ENCODE results near the gene METTL16. TPM values are rescaled to one million over a fixed set of nuclear protein-coding genes. Genes with fewer than 3 reads are reported as not detected.
A peak's percentile ranks its signal among the peaks of the same experiment; 100 is the strongest.

Gene METTL16
- total and polyA plus RNA-seq, 11 donors: 13.9 to 32.0 (median 24.3) TPM

DNA sequence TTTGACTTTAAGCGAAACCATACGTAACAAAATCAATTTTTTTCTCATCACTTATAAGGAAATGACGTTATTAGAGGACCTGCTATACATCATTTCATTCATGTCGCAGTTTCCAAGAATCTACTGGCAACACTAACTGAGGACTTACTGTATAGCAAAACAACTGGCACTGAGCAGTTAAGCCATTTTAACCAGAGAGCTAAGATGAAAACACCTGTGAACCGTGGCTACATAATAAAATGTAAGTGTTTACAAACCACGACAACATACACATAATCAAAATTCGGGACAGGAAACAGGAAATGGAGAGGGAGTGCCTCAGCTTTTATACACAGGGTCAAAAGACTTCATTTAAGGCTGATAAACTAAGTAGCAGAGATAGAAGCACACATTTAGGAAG, 29.5 kb downstream of the METTL16 start:
- TF ChIP-seq, protein P1, sequence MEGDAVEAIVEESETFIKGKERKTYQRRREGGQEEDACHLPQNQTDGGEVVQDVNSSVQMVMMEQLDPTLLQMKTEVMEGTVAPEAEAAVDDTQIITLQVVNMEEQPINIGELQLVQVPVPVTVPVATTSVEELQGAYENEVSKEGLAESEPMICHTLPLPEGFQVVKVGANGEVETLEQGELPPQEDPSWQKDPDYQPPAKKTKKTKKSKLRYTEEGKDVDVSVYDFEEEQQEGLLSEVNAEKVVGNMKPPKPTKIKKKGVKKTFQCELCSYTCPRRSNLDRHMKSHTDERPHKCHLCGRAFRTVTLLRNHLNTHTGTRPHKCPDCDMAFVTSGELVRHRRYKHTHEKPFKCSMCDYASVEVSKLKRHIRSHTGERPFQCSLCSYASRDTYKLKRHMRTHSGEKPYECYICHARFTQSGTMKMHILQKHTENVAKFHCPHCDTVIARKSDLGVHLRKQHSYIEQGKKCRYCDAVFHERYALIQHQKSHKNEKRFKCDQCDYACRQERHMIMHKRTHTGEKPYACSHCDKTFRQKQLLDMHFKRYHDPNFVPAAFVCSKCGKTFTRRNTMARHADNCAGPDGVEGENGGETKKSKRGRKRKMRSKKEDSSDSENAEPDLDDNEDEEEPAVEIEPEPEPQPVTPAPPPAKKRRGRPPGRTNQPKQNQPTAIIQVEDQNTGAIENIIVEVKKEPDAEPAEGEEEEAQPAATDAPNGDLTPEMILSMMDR (IDR thresholded peaks at IDR 0.05): no peak
- TF ChIP-seq POLR2A (IDR thresholded peaks at IDR 0.05): no peak
- Histone ChIP-seq H3K27ac (peak overlapping the region in 1 of 12 donors; percentile 33), H3K4me3 (no peak overlapping the region), H3K9me3 (no peaks in the 10 kb centered on the region), H3K4me1 (peaks cover 0 to 39% (median 24%) of the 10 kb centered on the region in 12 donors), H3K36me3 (peaks cover 0 to 18% (median 4%) of the 10 kb centered on the region in 9 donors), H3K27me3 (no peaks in the 10 kb centered on the region)
- DNase-seq (no peak), ATAC-seq (no peak)
- 62 to 67% (median 62%) methylated on average over 7 of the region's 7 CpGs for WGBS, 4 donors
- intact Hi-C loops (cut with DNase I): loop anchor here in 1 of 10 donors (10.0 kb wide), 1 partner anchor 193 kb away; no protein-coding TSS in a partner anchor

DNA sequence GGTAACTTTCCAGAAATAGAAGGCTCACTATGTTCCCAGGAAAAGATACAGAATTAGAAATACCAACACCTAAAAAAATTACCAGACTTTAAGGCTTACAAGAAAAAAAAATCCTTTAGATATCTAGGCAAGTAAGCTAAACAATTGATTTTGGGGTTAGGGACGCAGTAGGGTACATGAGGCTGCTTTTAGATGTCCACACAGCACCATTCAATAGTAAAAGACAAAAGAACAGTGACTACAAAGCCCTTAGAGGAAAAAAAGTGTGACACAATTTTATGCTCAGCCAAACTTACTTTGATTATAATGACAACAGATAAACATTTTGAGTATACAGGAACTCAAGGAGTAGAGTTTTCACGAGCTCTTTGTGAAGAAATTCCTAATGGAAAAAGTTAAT, 29.9 kb downstream of the METTL16 start:
- intact Hi-C loops (cut with DNase I): loop anchor here in 1 of 10 donors (10.0 kb wide), 1 partner anchor 193 kb away; no protein-coding TSS in a partner anchor
- peak in 1 of 4 donors; percentile 8 for ATAC-seq
- 44 to 78% (median 48%) methylated on average over 2 of the region's 2 CpGs for WGBS, 4 donors

DNA sequence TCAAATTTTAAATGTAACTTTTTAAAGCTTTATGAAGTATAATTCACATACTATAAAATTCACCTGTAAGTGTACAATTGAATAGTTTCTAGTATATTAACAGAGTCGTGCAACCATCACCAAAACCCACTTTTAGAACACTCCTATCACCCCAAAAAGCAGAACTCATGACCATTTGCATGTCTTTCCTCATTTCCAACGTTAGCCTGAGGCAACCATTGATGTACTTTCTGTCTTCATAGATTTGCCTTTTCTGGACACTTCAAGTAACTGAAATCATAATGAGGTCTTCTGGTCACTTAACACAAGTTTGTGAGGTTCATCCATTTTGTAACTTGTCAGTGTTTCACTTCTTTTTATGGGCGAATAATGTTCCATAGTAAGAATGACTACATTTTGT, 33.2 kb downstream of the METTL16 start:
- Histone ChIP-seq H3K4me1 (peaks cover 0 to 18% (median 11%) of the 10 kb centered on the region in 12 donors), H3K36me3 (peaks cover 0 to 54% (median 39%) of the 10 kb centered on the region in 9 donors), H3K27ac (no peak overlapping the region), H3K9me3 (no peaks in the 10 kb centered on the region), H3K4me3 (no peak overlapping the region), H3K27me3 (no peaks in the 10 kb centered on the region)
- ATAC-seq (no peak), DNase-seq (no peak)
- intact Hi-C loops (cut with DNase I): no loop called here
- TF ChIP-seq POLR2A (IDR thresholded peaks at IDR 0.05): no peak
- TF ChIP-seq, protein P1 (IDR thresholded peaks at IDR 0.05): no peak
- WGBS, 4 donors: 79 to 86% (median 83%) methylated on average over 3 of the region's 3 CpGs

More for the DNA sequence above, 29.9 kb downstream of the METTL16 start:
- TF ChIP-seq, protein P1 (IDR thresholded peaks at IDR 0.05): peak in 2 of 12 donors; percentile 11 to 16
- TF ChIP-seq POLR2A (IDR thresholded peaks at IDR 0.05): no peak
- Histone ChIP-seq H3K4me3 (no peak overlapping the region), H3K9me3 (no peaks in the 10 kb centered on the region), H3K4me1 (peaks cover 0 to 34% (median 21%) of the 10 kb centered on the region in 12 donors), H3K27ac (no peak overlapping the region), H3K27me3 (no peaks in the 10 kb centered on the region), H3K36me3 (peaks cover 0 to 23% (median 8%) of the 10 kb centered on the region in 9 donors)
- DNase-seq: no peak

DNA sequence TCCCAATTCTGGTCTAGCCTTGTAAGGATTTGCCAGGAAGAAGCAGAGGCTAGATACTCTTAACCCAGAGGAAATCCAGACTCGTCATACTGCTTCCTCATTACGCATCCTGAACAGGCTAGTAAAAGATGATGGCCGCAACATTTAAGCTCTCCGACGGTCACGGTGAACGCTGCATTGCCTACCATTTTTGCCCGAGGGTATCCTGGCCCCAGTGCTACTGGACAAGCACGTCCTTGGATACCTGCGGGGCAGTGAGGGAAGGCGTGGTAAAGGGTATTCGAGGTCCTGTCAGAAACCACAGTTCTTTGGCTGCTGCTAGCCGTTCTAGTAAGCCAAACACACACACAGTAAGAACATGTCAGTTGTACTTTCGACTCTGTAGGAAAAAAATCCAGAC, 36.6 kb downstream of the METTL16 start:
- TF ChIP-seq POLR2A (IDR thresholded peaks at IDR 0.05): no peak
- TF ChIP-seq, protein P1 (IDR thresholded peaks at IDR 0.05): no peak
- ATAC-seq (no peak), DNase-seq (no peak)
- H3K4me3 ChIP-seq: no peak overlapping the region
- no peaks in the 10 kb centered on the region for H3K27me3 ChIP-seq
- no peaks in the 10 kb centered on the region for H3K9me3 ChIP-seq
- intact Hi-C loops (cut with DNase I): no loop called here
- peaks cover 0 to 83% (median 69%) of the 10 kb centered on the region in 9 donors for H3K36me3 ChIP-seq
- H3K4me1 ChIP-seq: peaks cover 0 to 3% (median 0%) of the 10 kb centered on the region in 12 donors
- H3K27ac ChIP-seq: no peak overlapping the region
- WGBS, 4 donors: 95 to 97% (median 96%) methylated on average over 14 of the region's 14 CpGs

All from heart left ventricle (tissue), 16 donors.